ENCODE data around the gene ABHD5. TPM values are rescaled to one million over a fixed set of nuclear protein-coding genes. Genes with fewer than 3 reads are reported as not detected.

The ABHD5 gene
- total RNA-seq, 1 donor from 2014 or later: 41.5 TPM

DNA sequence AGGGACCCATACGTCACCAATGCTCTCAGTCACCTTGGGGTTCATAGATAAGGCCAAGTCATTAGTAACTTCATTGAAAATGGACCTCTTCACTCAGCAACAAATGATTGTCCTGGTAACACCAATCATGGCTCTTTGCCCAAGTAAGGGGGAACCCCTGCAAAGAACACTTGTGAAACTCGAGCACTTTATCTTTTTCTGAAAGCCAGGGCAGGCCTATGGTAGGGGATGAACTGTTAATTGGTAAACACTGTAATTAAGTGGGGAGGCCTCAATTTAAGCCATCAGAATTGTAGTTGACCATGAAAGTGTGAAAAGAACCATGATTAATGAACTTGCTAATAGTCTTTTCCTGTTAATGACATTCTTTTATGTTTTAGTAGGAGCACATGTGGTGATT is 73.3 kb downstream of the ABHD5 start:
- TF ChIP-seq, protein P1, sequence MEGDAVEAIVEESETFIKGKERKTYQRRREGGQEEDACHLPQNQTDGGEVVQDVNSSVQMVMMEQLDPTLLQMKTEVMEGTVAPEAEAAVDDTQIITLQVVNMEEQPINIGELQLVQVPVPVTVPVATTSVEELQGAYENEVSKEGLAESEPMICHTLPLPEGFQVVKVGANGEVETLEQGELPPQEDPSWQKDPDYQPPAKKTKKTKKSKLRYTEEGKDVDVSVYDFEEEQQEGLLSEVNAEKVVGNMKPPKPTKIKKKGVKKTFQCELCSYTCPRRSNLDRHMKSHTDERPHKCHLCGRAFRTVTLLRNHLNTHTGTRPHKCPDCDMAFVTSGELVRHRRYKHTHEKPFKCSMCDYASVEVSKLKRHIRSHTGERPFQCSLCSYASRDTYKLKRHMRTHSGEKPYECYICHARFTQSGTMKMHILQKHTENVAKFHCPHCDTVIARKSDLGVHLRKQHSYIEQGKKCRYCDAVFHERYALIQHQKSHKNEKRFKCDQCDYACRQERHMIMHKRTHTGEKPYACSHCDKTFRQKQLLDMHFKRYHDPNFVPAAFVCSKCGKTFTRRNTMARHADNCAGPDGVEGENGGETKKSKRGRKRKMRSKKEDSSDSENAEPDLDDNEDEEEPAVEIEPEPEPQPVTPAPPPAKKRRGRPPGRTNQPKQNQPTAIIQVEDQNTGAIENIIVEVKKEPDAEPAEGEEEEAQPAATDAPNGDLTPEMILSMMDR (IDR thresholded peaks at IDR 0.05): no peak
- Histone ChIP-seq H3K4me1 (peaks cover 11% of the 10 kb centered on the region), H3K4me3 (no peak overlapping the region), H3K27ac (no peak overlapping the region), H3K36me3 (no peaks in the 10 kb centered on the region), H3K9me3 (no peaks in the 10 kb centered on the region), H3K27me3 (no peaks in the 10 kb centered on the region)
- no peak for DNase-seq
- ATAC-seq: no peak
- intact Hi-C loops (cut with DNase I): no loop called here

DNA sequence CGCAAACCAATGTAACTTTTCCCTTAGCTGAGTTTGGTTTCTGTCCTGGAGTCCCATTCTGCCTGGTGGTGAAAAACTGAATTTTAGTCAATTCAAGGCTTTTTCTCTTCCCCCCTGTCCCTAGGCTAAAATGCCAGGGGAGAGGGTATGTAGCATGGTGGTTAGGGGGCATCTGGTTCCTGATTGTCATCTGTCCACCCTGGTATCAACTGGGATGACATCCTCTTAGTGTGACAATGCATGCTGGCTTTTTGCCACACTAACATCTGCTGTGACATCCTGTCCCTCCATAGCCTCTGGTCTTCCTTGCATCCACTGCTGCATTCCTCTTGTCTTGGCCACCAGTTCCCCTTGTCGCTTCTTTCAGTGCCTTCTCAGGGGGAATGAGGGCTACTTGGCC is 73.7 kb downstream of the ABHD5 start:
- no peaks in the 10 kb centered on the region for H3K36me3 ChIP-seq
- no peak overlapping the region for H3K27ac ChIP-seq
- no peaks in the 10 kb centered on the region for H3K27me3 ChIP-seq
- H3K4me1 ChIP-seq: peaks cover 11% of the 10 kb centered on the region
- TF ChIP-seq, protein P1 (IDR thresholded peaks at IDR 0.05): no peak
- ATAC-seq (no peak), DNase-seq (no peak)
- no peaks in the 10 kb centered on the region for H3K9me3 ChIP-seq
- no peak overlapping the region for H3K4me3 ChIP-seq
- intact Hi-C loops (cut with DNase I): no loop called here

DNA sequence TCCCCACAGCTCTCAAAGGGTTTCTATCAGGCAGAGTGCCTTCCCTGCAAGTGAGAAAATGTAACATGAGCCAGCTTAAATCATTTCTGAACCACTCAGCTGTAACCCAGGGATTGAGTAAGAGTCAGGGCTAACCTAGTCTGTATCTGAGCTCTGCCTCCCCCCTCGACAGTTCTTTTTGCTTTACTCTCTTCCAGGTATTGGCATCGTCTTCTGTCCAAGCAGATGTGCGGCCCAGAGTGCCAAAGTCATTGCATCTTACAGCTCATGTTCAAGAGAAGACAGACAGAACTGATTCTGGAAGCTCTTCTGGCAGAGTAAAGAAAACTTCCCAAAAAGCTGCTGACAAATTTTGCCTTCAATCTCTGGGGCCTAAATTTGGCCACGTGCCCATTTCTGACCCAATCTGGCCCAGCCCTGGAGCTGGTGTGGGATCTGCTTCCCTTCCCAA is 74.8 kb downstream of the ABHD5 start:
- intact Hi-C loops (cut with DNase I): no loop called here
- H3K27me3 ChIP-seq: no peaks in the 10 kb centered on the region
- TF ChIP-seq, protein P1 (IDR thresholded peaks at IDR 0.05): no peak
- ATAC-seq: no peak
- no peak overlapping the region for H3K4me3 ChIP-seq
- H3K27ac ChIP-seq: no peak overlapping the region
- H3K9me3 ChIP-seq: no peaks in the 10 kb centered on the region
- no peak for DNase-seq
- no peaks in the 10 kb centered on the region for H3K36me3 ChIP-seq
- H3K4me1 ChIP-seq: peaks cover 20% of the 10 kb centered on the region

DNA sequence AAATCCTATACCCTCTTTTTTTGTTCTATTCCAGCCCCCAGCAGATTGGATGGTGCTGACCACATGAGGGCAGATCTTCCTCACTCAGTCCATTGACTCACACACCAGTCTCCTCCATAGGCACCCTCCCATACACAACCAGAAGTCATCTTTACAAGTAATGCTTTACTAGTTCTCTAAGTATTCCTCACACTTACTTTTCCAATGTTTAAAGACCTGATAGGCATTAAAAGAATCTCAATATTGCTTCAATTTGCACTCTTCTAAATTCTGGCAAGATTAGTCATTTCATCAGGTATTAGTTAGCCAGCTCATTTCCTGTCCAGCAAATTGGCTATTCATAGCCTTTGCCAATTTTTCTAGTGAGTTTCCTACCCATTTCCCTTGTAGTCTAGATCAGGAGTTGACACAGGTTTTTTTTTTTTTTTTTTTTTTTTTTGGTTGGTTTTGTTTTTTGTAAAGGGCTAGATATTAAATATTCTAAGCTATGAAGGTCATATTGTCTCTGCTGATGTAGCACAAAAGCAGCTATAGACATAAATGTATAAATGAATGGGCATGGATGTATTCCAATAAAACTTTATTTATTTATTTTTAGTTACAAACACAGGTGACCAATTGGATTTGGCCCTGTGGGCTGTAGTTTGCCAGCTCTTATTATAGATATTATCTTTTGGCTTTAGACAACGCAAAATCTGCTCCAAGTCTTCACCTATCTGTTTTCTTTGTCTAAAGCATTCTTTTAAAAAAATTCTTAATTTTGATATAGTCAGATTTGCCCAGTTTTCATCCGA is 76.1 kb downstream of the ABHD5 start:
- no peaks in the 10 kb centered on the region for H3K27me3 ChIP-seq
- peaks cover 25% of the 10 kb centered on the region for H3K4me1 ChIP-seq
- DNase-seq (no peak), ATAC-seq (no peak)
- TF ChIP-seq, protein P1 (IDR thresholded peaks at IDR 0.05): no peak
- no peak overlapping the region for H3K27ac ChIP-seq
- H3K36me3 ChIP-seq: no peaks in the 10 kb centered on the region
- no peaks in the 10 kb centered on the region for H3K9me3 ChIP-seq
- intact Hi-C loops (cut with DNase I): no loop called here
- no peak overlapping the region for H3K4me3 ChIP-seq

DNA sequence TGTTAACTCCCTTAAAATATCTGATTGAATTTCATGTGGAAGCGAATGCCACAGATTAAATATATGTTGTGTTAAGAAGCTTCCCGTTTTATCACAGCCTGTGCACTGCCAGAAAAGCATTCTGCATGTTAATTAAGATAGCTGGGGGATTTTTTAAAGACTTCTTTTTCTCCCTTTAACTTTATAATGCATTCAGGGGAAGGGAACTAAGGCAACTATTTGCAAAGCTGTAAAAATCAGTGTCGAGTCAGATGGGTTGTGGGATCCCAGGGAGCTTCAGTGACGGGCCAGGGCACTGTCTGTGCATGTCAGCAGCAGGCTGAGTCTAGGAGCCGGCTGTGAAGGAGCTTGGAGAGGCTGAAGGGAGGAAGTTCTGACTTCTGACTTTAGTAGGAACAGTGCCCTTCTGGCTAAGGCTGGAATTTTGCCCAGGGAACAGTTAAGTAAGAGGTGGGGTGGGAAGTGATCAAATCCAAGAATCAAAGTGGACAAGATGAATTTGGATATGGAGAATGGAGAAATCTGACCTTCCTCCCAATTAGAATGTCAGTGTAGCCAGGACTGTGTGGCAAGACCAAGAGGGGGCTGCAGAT is 77.7 kb downstream of the ABHD5 start:
- DNase-seq (no peak), ATAC-seq (peak; percentile 20)
- H3K4me3 ChIP-seq: no peak overlapping the region
- no peaks in the 10 kb centered on the region for H3K27me3 ChIP-seq
- intact Hi-C loops (cut with DNase I): no loop called here
- peaks cover 30% of the 10 kb centered on the region for H3K4me1 ChIP-seq
- TF ChIP-seq, protein P1 (IDR thresholded peaks at IDR 0.05): no peak
- H3K9me3 ChIP-seq: no peaks in the 10 kb centered on the region
- H3K36me3 ChIP-seq: no peaks in the 10 kb centered on the region
- H3K27ac ChIP-seq: peak overlapping the region; percentile 72

Measured in upper lobe of right lung (tissue), 1 donor.